HFFc6 (cell line): Measurements from ENCODE around the gene GPA33. TPM values are rescaled to one million over a fixed set of nuclear protein-coding genes. Genes with fewer than 3 reads are reported as not detected.

Experiments
- DNase-seq: peaks from one replicate; pipeline ENCODE4 v3.0.0-alpha.2; 2018
- H3K27ac Mint-ChIP-seq: 2 replicates; pipeline ENCODE4 v1.8.0; 2020; ENCODE audit warnings: mild to moderate bottlenecking, mixed read lengths
- H3K27me3 Mint-ChIP-seq: 2 replicates; pipeline ENCODE4 v1.8.0; 2021; ENCODE audit warnings: mild to moderate bottlenecking, moderate library complexity, mixed read lengths; ENCODE audit not compliant: insufficient read depth
- H3K36me3 Mint-ChIP-seq: 2 replicates; pipeline ENCODE4 v1.8.0; 2021; ENCODE audit warnings: low read depth, mixed read lengths
- H3K4me1 Mint-ChIP-seq: 2 replicates; pipeline ENCODE4 v1.8.0; 2020; ENCODE audit warnings: low read depth, mixed read lengths
- H3K4me3 Mint-ChIP-seq: 2 replicates; pipeline ENCODE4 v1.8.0; 2020; ENCODE audit warnings: mild to moderate bottlenecking, moderate library complexity, mixed read lengths
- H3K9me3 Mint-ChIP-seq: 2 replicates; pipeline ENCODE4 v1.8.0; 2020; ENCODE audit warnings: mild to moderate bottlenecking, mixed read lengths
- total RNA-seq, 6 experiments: library from RNA; stranded (reverse); fragmentation: NEBNext Ultra II Directional; extraction: Animal tissue kit (Norgen Biotek cat#: 25700); gene quantifications; 2 replicates in 1 of 6; 3 replicates in 5 of 6; pipeline ENCODE4 v1.2.3, GENCODE V29; 2021
- TF ChIP-seq, protein P1 (sequence below): fragments of 200-600 bp; sonication (generic); IDR thresholded peaks from 2 replicates; pipeline ENCODE4 v1.5.0; 2021; ENCODE audit warnings: antibody characterized with exemption, mild to moderate bottlenecking

The GPA33 gene
- total RNA-seq, 6 experiments from 2014 or later, result not detected

DNA sequence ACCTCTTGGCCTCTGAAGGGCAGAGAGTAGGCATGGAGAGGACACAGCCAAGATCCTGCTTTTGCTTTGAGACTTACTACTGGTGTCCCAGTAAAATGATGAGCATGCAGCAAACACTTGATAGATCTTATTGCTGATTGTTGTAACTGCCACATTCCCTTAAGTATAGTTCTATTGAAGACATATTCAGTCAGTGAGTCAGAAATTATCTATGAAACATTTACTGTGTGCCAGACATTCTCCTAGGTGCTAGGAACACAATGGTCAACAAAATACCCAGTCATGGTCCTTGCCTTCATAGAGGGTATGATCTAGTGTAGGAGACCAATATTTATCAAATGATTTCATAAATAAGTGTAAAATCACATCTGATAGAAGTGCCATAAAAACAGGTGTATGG, 17.3 kb upstream of the GPA33 start:
- no peaks in the 10 kb centered on the region for H3K4me1 Mint-ChIP-seq
- no peak overlapping the region for H3K27ac Mint-ChIP-seq
- DNase-seq, result no peak
- peaks cover 10% of the 10 kb centered on the region for H3K27me3 Mint-ChIP-seq
- TF ChIP-seq, protein P1, sequence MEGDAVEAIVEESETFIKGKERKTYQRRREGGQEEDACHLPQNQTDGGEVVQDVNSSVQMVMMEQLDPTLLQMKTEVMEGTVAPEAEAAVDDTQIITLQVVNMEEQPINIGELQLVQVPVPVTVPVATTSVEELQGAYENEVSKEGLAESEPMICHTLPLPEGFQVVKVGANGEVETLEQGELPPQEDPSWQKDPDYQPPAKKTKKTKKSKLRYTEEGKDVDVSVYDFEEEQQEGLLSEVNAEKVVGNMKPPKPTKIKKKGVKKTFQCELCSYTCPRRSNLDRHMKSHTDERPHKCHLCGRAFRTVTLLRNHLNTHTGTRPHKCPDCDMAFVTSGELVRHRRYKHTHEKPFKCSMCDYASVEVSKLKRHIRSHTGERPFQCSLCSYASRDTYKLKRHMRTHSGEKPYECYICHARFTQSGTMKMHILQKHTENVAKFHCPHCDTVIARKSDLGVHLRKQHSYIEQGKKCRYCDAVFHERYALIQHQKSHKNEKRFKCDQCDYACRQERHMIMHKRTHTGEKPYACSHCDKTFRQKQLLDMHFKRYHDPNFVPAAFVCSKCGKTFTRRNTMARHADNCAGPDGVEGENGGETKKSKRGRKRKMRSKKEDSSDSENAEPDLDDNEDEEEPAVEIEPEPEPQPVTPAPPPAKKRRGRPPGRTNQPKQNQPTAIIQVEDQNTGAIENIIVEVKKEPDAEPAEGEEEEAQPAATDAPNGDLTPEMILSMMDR, result no peak
- H3K36me3 Mint-ChIP-seq, result no peaks in the 10 kb centered on the region
- no peak overlapping the region for H3K4me3 Mint-ChIP-seq
- no peaks in the 10 kb centered on the region for H3K9me3 Mint-ChIP-seq

DNA sequence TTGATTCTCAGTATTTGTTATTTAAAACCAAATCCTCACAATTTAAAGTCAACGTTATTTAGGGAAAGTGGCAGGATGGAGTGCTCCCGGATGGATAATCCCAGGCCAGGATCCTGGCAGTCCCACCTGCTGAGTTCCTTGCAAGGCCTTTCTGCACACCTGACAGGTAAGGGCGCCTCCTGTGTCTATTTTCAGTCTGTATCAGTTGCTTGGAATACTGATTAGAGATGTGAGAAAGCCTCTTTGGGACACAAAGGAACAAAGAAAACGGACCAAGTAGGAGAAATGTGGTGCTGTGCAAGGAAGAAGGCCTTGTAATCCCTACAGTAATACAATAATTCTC, 15.9 kb upstream of the GPA33 start:
- no peak for DNase-seq
- TF ChIP-seq, protein P1, result no peak
- Mint-ChIP-seq H3K36me3 (no peaks in the 10 kb centered on the region), H3K27me3 (peaks cover 10% of the 10 kb centered on the region), H3K27ac (no peak overlapping the region), H3K9me3 (no peaks in the 10 kb centered on the region), H3K4me1 (no peaks in the 10 kb centered on the region), H3K4me3 (no peak overlapping the region)

GRCh38 chr1:167105271-167106118, 15.3 kb upstream of the GPA33 start:
- no peak for DNase-seq
- TF ChIP-seq, protein P1, result no peak
- Mint-ChIP-seq H3K27me3 (peaks cover 10% of the 10 kb centered on the region), H3K4me3 (no peak overlapping the region), H3K4me1 (no peaks in the 10 kb centered on the region), H3K27ac (no peak overlapping the region), H3K9me3 (no peaks in the 10 kb centered on the region), H3K36me3 (no peaks in the 10 kb centered on the region)

- Mint-ChIP-seq H3K4me1 (no peaks in the 10 kb centered on the region), H3K4me3 (no peak overlapping the region), H3K27ac (no peak overlapping the region)
Measured at GRCh38 chr1:167104256-167104633, 14.1 kb upstream of the GPA33 start.

GRCh38 chr1:167102906-167103573, 12.9 kb upstream of the GPA33 start:
- Mint-ChIP-seq H3K4me1 (no peaks in the 10 kb centered on the region), H3K27me3 (peaks cover 11% of the 10 kb centered on the region), H3K27ac (no peak overlapping the region), H3K36me3 (no peaks in the 10 kb centered on the region), H3K4me3 (no peak overlapping the region), H3K9me3 (no peaks in the 10 kb centered on the region)
- DNase-seq, result no peak
- TF ChIP-seq, protein P1, result no peak

More at GRCh38 chr1:167104256-167104633, 14.1 kb upstream of the GPA33 start:
- TF ChIP-seq, protein P1, result no peak
- H3K9me3 Mint-ChIP-seq, result no peaks in the 10 kb centered on the region
- peaks cover 10% of the 10 kb centered on the region for H3K27me3 Mint-ChIP-seq
- no peaks in the 10 kb centered on the region for H3K36me3 Mint-ChIP-seq
- no peak for DNase-seq
